Activated CD4-positive, alpha-beta T cell treated with anti-CD3 and anti-CD28 coated beads, Interleukin-2, Interleukin-6, amounts not matched to agents 100 ng/mL and 50 ng/mL, durations not matched to agents 16 hours and 8 hours (primary cell): ENCODE measurements around the gene KAZN.

ENCODE experiments used
- DNase-seq: peaks from one replicate; pipeline ENCODE4 v3.0.0-alpha.2; 2020

Gene KAZN

GRCh38 chr1:14968251-14968851 is 369.9 kb downstream of the KAZN start:
- DNase-seq: no peak

- peak; percentile 62 for DNase-seq
Measured at GRCh38 chr1:14969006-14969405, 370.5 kb downstream of the KAZN start.

- peak; percentile 22 for DNase-seq
Measured at GRCh38 chr1:14970115-14970798, 371.8 kb downstream of the KAZN start.

- no peak for DNase-seq
Measured at GRCh38 chr1:14970799-14971141, 372.3 kb downstream of the KAZN start.

- no peak for DNase-seq
Measured at GRCh38 chr1:14971221-14971620, 372.7 kb downstream of the KAZN start.

GRCh38 chr1:14972107-14972506 is 373.6 kb downstream of the KAZN start:
- DNase-seq: no peak

GRCh38 chr1:14973773-14974172 is 375.3 kb downstream of the KAZN start:
- no peak for DNase-seq

GRCh38 chr1:14974361-14974760 is 375.9 kb downstream of the KAZN start:
- no peak for DNase-seq

- no peak for DNase-seq
Measured at GRCh38 chr1:14975119-14975518, 376.6 kb downstream of the KAZN start.

GRCh38 chr1:14976256-14976655 is 377.8 kb downstream of the KAZN start:
- no peak for DNase-seq

- DNase-seq: no peak
Measured at GRCh38 chr1:14977338-14977931, 378.9 kb downstream of the KAZN start.

- DNase-seq: no peak
Measured at GRCh38 chr1:14980621-14981218, 382.2 kb downstream of the KAZN start.

- DNase-seq: no peak
Measured at GRCh38 chr1:14982029-14982428, 383.5 kb downstream of the KAZN start.

GRCh38 chr1:14983277-14983676 is 384.8 kb downstream of the KAZN start:
- peak; percentile 8 for DNase-seq

GRCh38 chr1:14986168-14986567 is 387.7 kb downstream of the KAZN start:
- no peak for DNase-seq

GRCh38 chr1:14987829-14988603 is 389.5 kb downstream of the KAZN start:
- no peak for DNase-seq

GRCh38 chr1:14988636-14989035 is 390.2 kb downstream of the KAZN start:
- DNase-seq: no peak

- no peak for DNase-seq
Measured at GRCh38 chr1:14989931-14990728, 391.6 kb downstream of the KAZN start.

GRCh38 chr1:14993414-14993813 is 394.9 kb downstream of the KAZN start:
- no peak for DNase-seq

- DNase-seq: no peak
Measured at GRCh38 chr1:14994148-14994547, 395.7 kb downstream of the KAZN start.

GRCh38 chr1:14994841-14995437 is 396.5 kb downstream of the KAZN start:
- no peak for DNase-seq
